ENCODE results near the gene CATSPERD. TPM values are rescaled to one million over a fixed set of nuclear protein-coding genes. Genes with fewer than 3 reads are reported as not detected.

CATSPERD gene
- not detected in 2 replicates for total RNA-seq

- DNase-seq (ENCODE audit: extremely low read depth, low read depth, low spot score): peak; percentile 91
Observed at GRCh38 chr19:5719961-5720790, at the start of gene CATSPERD, which contains the start of gene LONP1. Gene CATSPERD, plus strand, starts transcription at chr19:5720637. Its CDS starts 101 bp downstream, at chr19:5720738. Gene LONP1, minus strand, starts transcription at chr19:5720146. Its CDS starts 14 bp downstream, at chr19:5720132.

GRCh38 chr19:5671600-5671999 lies 48.8 kb upstream of the CATSPERD start:
- no peak for DNase-seq (ENCODE audit: extremely low read depth, low read depth, low spot score)

- DNase-seq (ENCODE audit: extremely low read depth, low read depth, low spot score): no peak
Observed at GRCh38 chr19:5672708-5673459, 47.6 kb upstream of the CATSPERD start.

GRCh38 chr19:5673752-5674151 lies 46.7 kb upstream of the CATSPERD start:
- no peak for DNase-seq (ENCODE audit: extremely low read depth, low read depth, low spot score)

GRCh38 chr19:5674714-5675113 lies 45.7 kb upstream of the CATSPERD start:
- DNase-seq (ENCODE audit: extremely low read depth, low read depth, low spot score): no peak

- no peak for DNase-seq (ENCODE audit: extremely low read depth, low read depth, low spot score)
Observed at GRCh38 chr19:5676105-5676771, 44.2 kb upstream of the CATSPERD start.

- no peak for DNase-seq (ENCODE audit: extremely low read depth, low read depth, low spot score)
Observed at GRCh38 chr19:5676772-5677105, 43.7 kb upstream of the CATSPERD start.

GRCh38 chr19:5677136-5677535 lies 43.3 kb upstream of the CATSPERD start:
- no peak for DNase-seq (ENCODE audit: extremely low read depth, low read depth, low spot score)

- no peak for DNase-seq (ENCODE audit: extremely low read depth, low read depth, low spot score)
Observed at GRCh38 chr19:5677580-5677979, 42.9 kb upstream of the CATSPERD start.

- DNase-seq (ENCODE audit: extremely low read depth, low read depth, low spot score): no peak
Observed at GRCh38 chr19:5678071-5678718, 42.2 kb upstream of the CATSPERD start.

- no peak for DNase-seq (ENCODE audit: extremely low read depth, low read depth, low spot score)
Observed at GRCh38 chr19:5679289-5680083, 41.0 kb upstream of the CATSPERD start.

- DNase-seq (ENCODE audit: extremely low read depth, low read depth, low spot score): no peak
Observed at GRCh38 chr19:5680084-5680436, 40.4 kb upstream of the CATSPERD start.

GRCh38 chr19:5680437-5681368 lies 39.7 kb upstream of the CATSPERD start, which contains the start of the genes HSD11B1L and MICOS13:
Gene HSD11B1L, plus strand, starts transcription at chr19:5681027. Its CDS starts 3,806 bp downstream, at chr19:5684833.
Gene MICOS13, minus strand, starts transcription at chr19:5680516. Its CDS starts 30 bp downstream, at chr19:5680486.
- DNase-seq (ENCODE audit: extremely low read depth, low read depth, low spot score): peak; percentile 86

GRCh38 chr19:5681391-5682106 lies 38.9 kb upstream of the CATSPERD start:
- DNase-seq (ENCODE audit: extremely low read depth, low read depth, low spot score): no peak

GRCh38 chr19:5682107-5682482 lies 38.3 kb upstream of the CATSPERD start:
- no peak for DNase-seq (ENCODE audit: extremely low read depth, low read depth, low spot score)

GRCh38 chr19:5683177-5683886 lies 37.1 kb upstream of the CATSPERD start:
- DNase-seq (ENCODE audit: extremely low read depth, low read depth, low spot score): no peak

- DNase-seq (ENCODE audit: extremely low read depth, low read depth, low spot score): no peak
Observed at GRCh38 chr19:5684694-5685430, 35.6 kb upstream of the CATSPERD start.
